Upper lobe of left lung (tissue), 6 donors: ENCODE results near the gene RABL6. TPM values are rescaled to one million over a fixed set of nuclear protein-coding genes. Genes with fewer than 3 reads are reported as not detected.
"Not testable (repeated sequence)": the region's sequence is repeated elsewhere in the genome, so short reads cannot be mapped to it uniquely, and the experiment has no call there.

Experiments used
- ATAC-seq, 2 donors: fragments of 200-7000 bp; cut with Tn5 transposase; one replicate each; pipeline ENCODE4 v1.9.1; 2022; ENCODE audit warnings: mild to moderate bottlenecking in 2 of 2, moderate library complexity in 2 of 2; ENCODE audit not compliant: low FRiP score in 2 of 2
- DNase-seq, 2 donors: peaks; one replicate each; pipeline ENCODE4 v3.0.0-alpha.2; 2019 to 2020
- H3K27ac ChIP-seq, 4 donors: fragments of 200-600 bp; sonication (generic); one replicate each; pipeline ENCODE4 v1.5.1; 2016 to 2019
- H3K27me3 ChIP-seq, 4 donors: fragments of 200-600 bp; sonication (generic); one replicate each; pipeline ENCODE4 v1.5.1; 2017 to 2019
- H3K36me3 ChIP-seq, 4 donors: fragments of 200-600 bp; sonication (generic); one replicate each; pipeline ENCODE4 v1.5.1; 2016 to 2019
- H3K4me1 ChIP-seq, 4 donors: fragments of 200-600 bp; sonication (generic); one replicate each; pipeline ENCODE4 v1.5.1; 2018 to 2019
- H3K4me3 ChIP-seq, 4 donors: fragments of 200-600 bp; sonication (generic); one replicate each; pipeline ENCODE4 v1.5.1; 2017 to 2019; ENCODE audit warnings: mild to moderate bottlenecking in 2 of 4, moderate library complexity in 1 of 4
- H3K9me3 ChIP-seq, 4 donors: fragments of 200-600 bp; sonication (generic); one replicate each; pipeline ENCODE4 v1.5.1; 2018 to 2019
- EP300 ChIP-seq, 4 donors: sonication (generic); formaldehyde crosslinking; IDR thresholded peaks; one replicate each; pipeline ENCODE4 v1.5.1; 2017; ENCODE audit warnings: antibody characterized with exemption in 4 of 4, control low read depth in 2 of 4
- POLR2A ChIP-seq, 4 donors: fragments of 450-650 bp; IDR thresholded peaks; one replicate each; pipeline ENCODE4 v1.5.1; 2016 to 2017; ENCODE audit warnings: antibody characterized with exemption in 4 of 4, mild to moderate bottlenecking in 2 of 4
- POLR2AphosphoS5 ChIP-seq, 2 donors: sonication (generic); formaldehyde crosslinking; IDR thresholded peaks; one replicate each; pipeline ENCODE4 v1.5.1; 2017; ENCODE audit warnings: antibody characterized with exemption in 2 of 2
- WGBS, 2 donors: methylation state at CpG; one replicate each; pipeline ENCODE4 v1.1.5; 2017 to 2018; 5-methylcytosine and 5-hydroxymethylcytosine counted together
- total RNA-seq, 6 donors: library from RNA; depleted of rRNA in 4 of 6; stranded (reverse); fragments of >200 nt in 4 of 6; gene quantifications; one replicate each; pipeline versions ENCODE4 v1.1.0 to v1.2.1, GENCODE V29; 2016 to 2021
- TF ChIP-seq, protein P1 (sequence below), 6 experiments: fragments of 450-650 bp in 4 of 6; fragments of 200-600 bp in 2 of 6; sonication (generic) in 2 of 6; IDR thresholded peaks; one replicate each; pipeline ENCODE4 v1.5.1; 2016 to 2019; ENCODE audit warnings: antibody characterized with exemption in 6 of 6
- donor health status: DM: no; HTN: no; CAD: no; lungs with moderate emphysema.
- donor health status: DM: no; HTN: yes; CAD: no; lungs with severe emphysema.

The RABL6 gene
- total RNA-seq, 6 donors from 2014 or later = 47.2 to 128 (median 78.9) TPM

DNA sequence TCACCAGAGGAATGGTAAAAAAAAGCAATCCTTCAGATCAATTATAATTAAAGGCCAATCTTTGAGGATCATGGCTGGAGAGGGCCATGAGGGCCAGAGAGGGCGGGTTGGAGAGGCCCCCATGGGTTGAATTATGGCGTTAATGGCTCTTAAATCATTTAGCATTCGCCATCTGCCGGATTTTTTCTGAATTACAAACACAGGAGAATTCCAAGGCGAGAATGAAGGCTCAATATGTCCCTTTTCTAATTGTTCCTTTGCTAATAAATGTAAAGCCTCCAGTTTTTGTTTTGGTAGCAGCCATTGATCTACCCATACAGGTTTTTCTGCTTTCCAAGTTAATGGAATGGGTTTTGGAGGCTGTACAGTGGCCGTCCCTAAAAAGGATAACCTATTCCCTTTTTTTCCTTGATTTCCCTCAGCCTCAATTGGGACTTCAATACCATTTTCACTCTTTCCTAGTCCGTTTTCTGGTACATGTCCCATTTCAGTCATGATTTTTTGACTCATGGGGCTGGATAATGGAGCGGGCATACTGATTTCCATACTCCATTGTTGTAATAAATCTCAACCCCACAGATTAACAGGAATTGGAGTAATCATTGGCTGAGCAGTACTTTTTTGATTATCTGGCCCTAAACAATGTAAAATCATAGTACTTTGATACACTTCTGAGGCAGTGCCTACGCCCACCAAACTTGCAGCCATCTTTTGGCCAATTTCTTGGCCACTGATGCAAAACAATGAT, 23.3 kb upstream of the RABL6 start:
- ATAC-seq (no peak), DNase-seq (no peak)
- TF ChIP-seq POLR2AphosphoS5 (IDR thresholded peaks at IDR 0.05) = no peak
- TF ChIP-seq, protein P1, sequence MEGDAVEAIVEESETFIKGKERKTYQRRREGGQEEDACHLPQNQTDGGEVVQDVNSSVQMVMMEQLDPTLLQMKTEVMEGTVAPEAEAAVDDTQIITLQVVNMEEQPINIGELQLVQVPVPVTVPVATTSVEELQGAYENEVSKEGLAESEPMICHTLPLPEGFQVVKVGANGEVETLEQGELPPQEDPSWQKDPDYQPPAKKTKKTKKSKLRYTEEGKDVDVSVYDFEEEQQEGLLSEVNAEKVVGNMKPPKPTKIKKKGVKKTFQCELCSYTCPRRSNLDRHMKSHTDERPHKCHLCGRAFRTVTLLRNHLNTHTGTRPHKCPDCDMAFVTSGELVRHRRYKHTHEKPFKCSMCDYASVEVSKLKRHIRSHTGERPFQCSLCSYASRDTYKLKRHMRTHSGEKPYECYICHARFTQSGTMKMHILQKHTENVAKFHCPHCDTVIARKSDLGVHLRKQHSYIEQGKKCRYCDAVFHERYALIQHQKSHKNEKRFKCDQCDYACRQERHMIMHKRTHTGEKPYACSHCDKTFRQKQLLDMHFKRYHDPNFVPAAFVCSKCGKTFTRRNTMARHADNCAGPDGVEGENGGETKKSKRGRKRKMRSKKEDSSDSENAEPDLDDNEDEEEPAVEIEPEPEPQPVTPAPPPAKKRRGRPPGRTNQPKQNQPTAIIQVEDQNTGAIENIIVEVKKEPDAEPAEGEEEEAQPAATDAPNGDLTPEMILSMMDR (IDR thresholded peaks at IDR 0.05) = peak in 5 of 6 experiments; percentile 40 to 55 (median 50)
- 44 to 50% methylated on average over 9 of the region's 9 CpGs for WGBS, 2 donors
- Histone ChIP-seq H3K27ac (no peak overlapping the region), H3K36me3 (no peaks in the 10 kb centered on the region), H3K27me3 (no peaks in the 10 kb centered on the region), H3K4me1 (peaks cover 0 to 8% (median 4%) of the 10 kb centered on the region in 4 donors), H3K9me3 (no peaks in the 10 kb centered on the region), H3K4me3 (no peak overlapping the region)

DNA sequence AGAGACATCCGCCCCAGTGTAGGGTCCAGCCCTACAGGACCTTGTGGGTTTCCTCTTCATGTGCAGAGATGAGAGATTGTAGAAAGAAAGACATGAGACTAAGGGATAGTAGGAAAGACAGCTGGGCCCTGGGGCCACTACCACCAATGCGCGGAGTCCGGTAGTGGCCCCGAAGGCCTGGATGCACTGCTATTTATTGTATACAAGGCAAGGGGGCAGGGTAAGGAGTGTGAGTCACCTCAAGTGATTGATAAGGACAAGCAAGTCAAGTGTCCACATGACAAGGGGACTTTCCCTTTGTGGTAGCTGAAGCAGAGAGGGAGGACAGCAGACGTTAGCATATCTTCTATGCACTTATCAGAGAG, 22.8 kb upstream of the RABL6 start:
- ATAC-seq (no peak), DNase-seq (no peak)
- Histone ChIP-seq H3K9me3 (no peaks in the 10 kb centered on the region), H3K36me3 (no peaks in the 10 kb centered on the region), H3K27me3 (no peaks in the 10 kb centered on the region), H3K4me1 (peaks cover 1 to 8% (median 5%) of the 10 kb centered on the region in 4 donors), H3K27ac (no peak overlapping the region), H3K4me3 (no peak overlapping the region)
- 76 to 87% methylated on average over 6 of the region's 6 CpGs for WGBS, 2 donors
- TF ChIP-seq EP300 (IDR thresholded peaks at IDR 0.05) = no peak
- TF ChIP-seq, protein P1 (IDR thresholded peaks at IDR 0.05) = no peak
- no peak for TF ChIP-seq POLR2A (IDR thresholded peaks at IDR 0.05)
- no peak for TF ChIP-seq POLR2AphosphoS5 (IDR thresholded peaks at IDR 0.05)

DNA sequence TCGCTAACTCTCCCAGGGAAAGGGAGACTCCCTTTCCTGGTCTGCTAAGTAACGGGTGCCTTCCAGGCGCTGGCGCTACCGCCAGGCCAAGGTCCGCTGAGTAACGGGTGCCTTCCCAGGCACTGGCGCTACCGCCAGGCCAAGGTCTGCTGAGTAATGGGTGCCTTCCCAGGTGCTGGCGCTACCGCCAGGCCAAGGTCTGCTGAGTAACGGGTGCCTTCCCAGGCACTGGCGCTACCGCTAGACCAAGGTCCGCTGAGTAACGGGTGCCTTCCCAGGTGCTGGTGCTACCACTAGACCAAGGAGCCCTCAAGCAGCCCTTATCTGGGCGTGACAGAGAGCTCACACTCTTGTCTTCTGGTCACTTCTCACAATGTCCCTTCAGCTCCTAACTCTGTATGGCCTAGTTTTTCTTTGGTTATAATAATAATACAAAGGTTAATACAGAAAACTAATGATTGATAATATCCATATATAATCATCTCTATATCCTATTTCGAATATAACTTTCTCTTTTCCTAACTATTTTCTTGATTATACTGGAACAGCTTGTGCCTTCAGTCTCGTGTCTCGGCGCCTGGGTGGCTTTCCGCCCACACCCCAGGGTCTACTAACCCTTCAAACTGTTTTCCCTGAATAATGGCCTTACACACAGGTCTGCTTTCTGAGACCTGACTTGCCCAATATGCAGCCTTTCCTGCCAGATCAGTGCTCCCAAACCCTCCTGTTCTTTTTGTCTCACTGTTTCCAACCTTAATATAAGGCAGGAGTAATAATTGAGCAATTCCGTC, 22.0 kb upstream of the RABL6 start:
- WGBS, 2 donors = 69 to 92% methylated on average over 10 to 23 of the region's 23 CpGs
- peak in 1 of 2 donors; percentile 51 for DNase-seq
- H3K4me1 ChIP-seq = peaks cover 8 to 12% (median 11%) of the 10 kb centered on the region in 4 donors
- not testable (repeated sequence) for H3K4me3 ChIP-seq, ATAC-seq, H3K9me3 ChIP-seq, H3K27ac ChIP-seq, H3K36me3 ChIP-seq, H3K27me3 ChIP-seq

DNA sequence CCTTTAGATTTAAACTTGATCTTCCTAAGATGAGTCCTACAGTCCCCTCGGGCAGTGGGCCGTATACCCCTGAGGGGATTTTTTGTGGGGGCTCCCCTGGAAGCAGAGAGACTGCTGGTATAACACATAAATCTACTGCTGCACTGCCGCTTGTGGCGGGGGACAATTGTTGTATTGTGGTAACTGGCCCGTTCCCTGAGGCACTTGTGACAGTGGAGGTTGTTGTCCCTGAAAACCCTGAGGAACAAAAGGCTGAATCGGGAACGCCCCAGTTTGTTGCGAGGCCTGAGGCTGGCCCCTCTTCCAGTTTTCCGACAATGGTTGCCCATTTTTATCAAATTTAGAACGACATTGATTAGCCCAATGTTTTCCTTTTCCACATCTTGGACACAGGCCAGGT, 21.3 kb upstream of the RABL6 start:
- no peak for TF ChIP-seq POLR2AphosphoS5 (IDR thresholded peaks at IDR 0.05)
- Histone ChIP-seq H3K36me3 (no peaks in the 10 kb centered on the region), H3K9me3 (no peaks in the 10 kb centered on the region), H3K4me1 (peaks cover 8 to 13% (median 11%) of the 10 kb centered on the region in 4 donors), H3K4me3 (no peak overlapping the region), H3K27me3 (no peaks in the 10 kb centered on the region), H3K27ac (no peak overlapping the region)
- no peak for DNase-seq
- 77 to 81% methylated on average over 10 of the region's 10 CpGs for WGBS, 2 donors
- no peak for ATAC-seq

DNA sequence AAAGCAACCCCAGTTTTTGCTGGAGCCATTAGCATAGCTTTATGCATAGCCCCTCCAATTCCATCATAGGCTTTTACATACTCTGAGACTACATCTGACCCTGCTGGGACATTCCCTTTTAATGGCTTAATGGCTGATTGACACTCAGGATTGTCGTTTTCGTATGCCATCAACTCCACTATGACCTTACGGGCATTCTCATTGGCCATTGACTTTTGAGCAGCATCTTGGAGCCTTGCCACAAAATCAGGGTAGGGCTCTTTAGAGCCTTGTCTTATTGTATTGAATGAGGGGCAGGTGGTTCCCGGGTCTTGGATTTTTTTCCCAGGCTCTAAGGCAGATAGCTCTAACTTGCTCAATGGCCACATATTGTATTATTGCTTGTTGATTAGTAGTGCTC, 20.8 kb upstream of the RABL6 start:
- ATAC-seq, DNase-seq, H3K27me3 ChIP-seq, H3K4me3 ChIP-seq, H3K9me3 ChIP-seq, H3K36me3 ChIP-seq, H3K27ac ChIP-seq: not testable (repeated sequence)
- peaks cover 12 to 18% (median 15%) of the 10 kb centered on the region in 4 donors for H3K4me1 ChIP-seq
- WGBS, 2 donors = 34 to 48% methylated on average over 4 of the region's 4 CpGs

DNA sequence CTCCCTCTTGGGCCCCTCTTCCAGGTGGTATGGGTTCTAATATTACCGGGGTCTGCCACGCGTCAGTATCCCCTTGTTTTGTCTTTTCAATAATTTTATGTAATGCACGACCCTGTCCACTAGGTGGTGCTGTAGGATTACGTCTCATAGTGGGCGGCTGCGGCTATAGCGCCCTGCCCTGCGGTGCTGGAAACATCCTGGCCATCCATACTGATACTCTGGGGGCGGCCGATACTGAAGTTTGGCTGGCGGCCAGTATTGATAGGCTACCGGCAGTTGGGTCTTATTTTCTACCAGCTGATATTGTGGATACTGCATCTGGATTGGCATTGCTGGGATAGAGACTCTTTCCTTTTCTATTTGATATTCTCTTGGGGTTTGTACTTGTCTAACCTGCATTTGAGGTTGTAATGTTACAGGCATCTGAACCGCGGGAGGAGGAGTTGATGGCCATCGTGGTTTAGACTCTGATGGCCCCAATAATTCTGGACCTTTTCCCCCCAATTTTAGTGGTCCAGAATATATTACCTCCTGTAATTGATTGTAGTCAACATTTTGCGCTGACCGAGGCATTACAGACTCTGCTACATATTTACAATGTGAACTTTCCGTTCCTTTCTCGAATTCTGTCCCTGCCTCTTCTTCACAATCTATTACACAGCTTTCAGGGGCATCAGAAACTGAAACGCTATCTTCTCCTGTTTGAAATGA, 19.9 kb upstream of the RABL6 start:
- H3K4me3 ChIP-seq = no peak overlapping the region
- H3K27me3 ChIP-seq = no peaks in the 10 kb centered on the region
- H3K36me3 ChIP-seq = peaks cover 0 to 4% (median 2%) of the 10 kb centered on the region in 4 donors
- no peaks in the 10 kb centered on the region for H3K9me3 ChIP-seq
- H3K27ac ChIP-seq = no peak overlapping the region
- TF ChIP-seq, protein P1 (IDR thresholded peaks at IDR 0.05) = peak; percentile 79 to 89 (median 83)
- TF ChIP-seq POLR2A (IDR thresholded peaks at IDR 0.05) = no peak
- no peak for TF ChIP-seq EP300 (IDR thresholded peaks at IDR 0.05)
- TF ChIP-seq POLR2AphosphoS5 (IDR thresholded peaks at IDR 0.05) = no peak
- H3K4me1 ChIP-seq = peaks cover 18 to 27% (median 23%) of the 10 kb centered on the region in 4 donors
- ATAC-seq (no peak), DNase-seq (peak; percentile 54 to 68)
- 16 to 22% methylated on average over 21 of the region's 21 CpGs for WGBS, 2 donors

DNA sequence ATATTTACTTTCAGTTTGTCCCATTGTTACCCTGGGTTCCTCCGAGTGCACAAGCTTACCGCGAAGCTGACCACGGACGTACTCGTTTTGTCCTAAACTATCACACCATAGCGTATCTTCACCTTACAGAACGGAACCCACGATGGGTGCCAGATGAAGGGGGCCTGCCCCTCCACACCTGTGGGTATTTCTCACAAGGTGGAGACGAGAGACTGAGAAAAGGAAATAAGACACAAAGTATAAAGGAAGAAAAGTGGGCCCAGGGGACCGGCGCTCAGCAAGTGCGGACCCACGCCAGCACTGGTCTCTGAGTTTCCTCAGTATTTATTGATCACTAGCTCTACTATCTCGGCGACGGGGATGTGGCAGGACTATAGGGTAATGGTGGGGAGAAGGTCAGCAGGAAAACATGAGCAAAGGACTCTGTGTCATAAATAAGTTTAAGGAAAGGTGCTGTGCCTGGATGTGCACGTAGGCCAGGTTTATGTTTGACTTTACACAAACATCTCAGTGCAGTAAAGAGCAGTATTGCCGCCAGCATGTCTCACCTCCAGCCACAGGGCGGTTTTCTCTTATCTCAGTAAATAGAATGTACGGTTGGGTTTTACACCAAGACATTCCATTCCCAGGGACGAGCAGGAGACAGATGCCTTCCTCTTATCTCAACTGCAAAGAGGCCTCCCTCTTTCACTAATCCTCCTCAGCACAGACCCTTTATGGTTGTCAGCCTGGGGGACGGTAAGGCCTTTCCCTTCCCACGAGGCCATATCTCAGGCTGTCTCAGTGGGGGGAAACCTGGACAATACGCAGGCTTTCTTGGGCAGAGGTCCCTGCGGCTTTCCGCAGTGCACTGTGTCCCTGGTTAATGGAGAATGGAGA, 18.9 kb upstream of the RABL6 start:
- not testable (repeated sequence) for H3K4me3 ChIP-seq, DNase-seq, H3K27me3 ChIP-seq, H3K27ac ChIP-seq, H3K9me3 ChIP-seq, ATAC-seq
- H3K4me1 ChIP-seq = peaks cover 18 to 29% (median 23%) of the 10 kb centered on the region in 4 donors
- 77 to 78% methylated on average over 27 of the region's 27 CpGs for WGBS, 2 donors
- H3K36me3 ChIP-seq = peaks cover 0 to 11% (median 5%) of the 10 kb centered on the region in 4 donors
